GM21737 (cell line): ENCODE data around the gene ARL17A.
"Not testable (repeated sequence)": the region's sequence is repeated elsewhere in the genome, so short reads cannot be mapped to it uniquely, and the experiment has no call there.

Experiments
- ATAC-seq: cut with Tn5 transposase; IDR thresholded peaks from one replicate; pipeline ENCODE4 v1.9.1; 2021; ENCODE audit warnings: mild to moderate bottlenecking, moderate library complexity; ENCODE audit not compliant: unreplicated experiment

ARL17A gene

GRCh38 chr17:46559155-46559554 lies 20.3 kb downstream of the ARL17A start:
- not testable (repeated sequence) for ATAC-seq

GRCh38 chr17:46548607-46549006 lies 30.9 kb downstream of the ARL17A start:
- not testable (repeated sequence) for ATAC-seq

- not testable (repeated sequence) for ATAC-seq
Measured at GRCh38 chr17:46534716-46535115, 44.8 kb downstream of the ARL17A start.

- ATAC-seq = not testable (repeated sequence)
Measured at GRCh38 chr17:46512168-46512567, 67.3 kb downstream of the ARL17A start, which contains the start of gene LRRC37A2. Gene LRRC37A2, plus strand, starts transcription at chr17:46512468. Its CDS starts 245 bp downstream, at chr17:46512713.

GRCh38 chr17:46505896-46506295 lies 73.6 kb downstream of the ARL17A start:
- ATAC-seq = not testable (repeated sequence)

- ATAC-seq = not testable (repeated sequence)
Measured at GRCh38 chr17:46499437-46500139, 79.9 kb downstream of the ARL17A start.

- not testable (repeated sequence) for ATAC-seq
Measured at GRCh38 chr17:46492021-46492420, 87.5 kb downstream of the ARL17A start.

GRCh38 chr17:46481310-46481709 lies 98.2 kb downstream of the ARL17A start:
- ATAC-seq = not testable (repeated sequence)

GRCh38 chr17:46478823-46479222 lies 100.7 kb downstream of the ARL17A start:
- not testable (repeated sequence) for ATAC-seq

GRCh38 chr17:46475583-46475982 lies 103.9 kb downstream of the ARL17A start:
- ATAC-seq = not testable (repeated sequence)

GRCh38 chr17:46474489-46474888 lies 105.0 kb downstream of the ARL17A start:
- not testable (repeated sequence) for ATAC-seq

- ATAC-seq = not testable (repeated sequence)
Measured at GRCh38 chr17:46467618-46468017, 111.9 kb downstream of the ARL17A start.
